ENCODE data around the gene CDH1.

CDH1 gene

DNA sequence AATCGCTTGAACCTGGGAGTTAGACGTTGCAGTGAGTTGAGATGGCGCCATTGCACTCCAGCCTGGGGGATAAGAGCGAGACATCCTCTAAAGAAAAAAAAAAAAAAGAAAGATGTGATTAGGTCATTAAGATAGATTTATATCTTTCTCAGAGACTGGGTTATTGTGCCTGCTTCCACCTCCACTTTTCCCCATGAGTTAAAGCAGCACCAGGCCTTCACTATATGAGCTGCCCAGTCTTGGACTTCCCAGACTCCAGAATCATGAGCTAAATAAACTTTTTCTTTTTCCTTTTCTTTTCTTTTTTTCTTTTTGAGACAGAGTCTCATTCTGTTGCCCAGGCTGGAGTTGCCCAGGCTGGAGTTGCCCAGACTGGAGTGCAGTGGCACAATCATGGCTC, 19.4 kb upstream of the CDH1 start:
- TF ChIP-seq CTCF (IDR thresholded peaks at IDR 0.05): no peak
- no peak for TF ChIP-seq ZFX (IDR thresholded peaks at IDR 0.05; ENCODE audit: borderline replicate concordance)

DNA sequence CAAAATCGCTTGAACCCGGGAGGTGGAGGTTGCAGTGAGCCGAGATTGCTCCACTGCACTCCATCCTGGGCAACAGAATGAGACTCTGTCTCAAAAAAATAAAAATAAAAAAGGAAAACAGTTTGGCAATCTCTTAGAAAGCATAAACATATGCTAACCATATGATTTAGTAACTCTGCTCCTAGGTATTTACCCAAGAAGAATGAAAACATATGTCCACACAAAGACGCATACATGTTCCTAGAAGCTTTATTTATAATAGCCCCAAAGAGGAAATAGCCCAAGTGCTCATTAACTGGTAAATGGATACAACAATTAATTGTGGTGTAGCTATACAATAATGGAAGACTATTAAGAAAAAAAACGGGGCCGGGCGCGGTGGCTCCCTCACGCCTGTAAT, 18.5 kb upstream of the CDH1 start:
- H3K27ac ChIP-seq: no peak overlapping the region
- no peak for TF ChIP-seq ZFX (IDR thresholded peaks at IDR 0.05; ENCODE audit: borderline replicate concordance)
- no peak for TF ChIP-seq CTCF (IDR thresholded peaks at IDR 0.05)

More for the DNA sequence above, 19.4 kb upstream of the CDH1 start:
- no peak overlapping the region for H3K27ac ChIP-seq

- no peak for TF ChIP-seq ZFX (IDR thresholded peaks at IDR 0.05; ENCODE audit: borderline replicate concordance)
Observed at GRCh38 chr16:68719993-68720489, 17.1 kb upstream of the CDH1 start.

DNA sequence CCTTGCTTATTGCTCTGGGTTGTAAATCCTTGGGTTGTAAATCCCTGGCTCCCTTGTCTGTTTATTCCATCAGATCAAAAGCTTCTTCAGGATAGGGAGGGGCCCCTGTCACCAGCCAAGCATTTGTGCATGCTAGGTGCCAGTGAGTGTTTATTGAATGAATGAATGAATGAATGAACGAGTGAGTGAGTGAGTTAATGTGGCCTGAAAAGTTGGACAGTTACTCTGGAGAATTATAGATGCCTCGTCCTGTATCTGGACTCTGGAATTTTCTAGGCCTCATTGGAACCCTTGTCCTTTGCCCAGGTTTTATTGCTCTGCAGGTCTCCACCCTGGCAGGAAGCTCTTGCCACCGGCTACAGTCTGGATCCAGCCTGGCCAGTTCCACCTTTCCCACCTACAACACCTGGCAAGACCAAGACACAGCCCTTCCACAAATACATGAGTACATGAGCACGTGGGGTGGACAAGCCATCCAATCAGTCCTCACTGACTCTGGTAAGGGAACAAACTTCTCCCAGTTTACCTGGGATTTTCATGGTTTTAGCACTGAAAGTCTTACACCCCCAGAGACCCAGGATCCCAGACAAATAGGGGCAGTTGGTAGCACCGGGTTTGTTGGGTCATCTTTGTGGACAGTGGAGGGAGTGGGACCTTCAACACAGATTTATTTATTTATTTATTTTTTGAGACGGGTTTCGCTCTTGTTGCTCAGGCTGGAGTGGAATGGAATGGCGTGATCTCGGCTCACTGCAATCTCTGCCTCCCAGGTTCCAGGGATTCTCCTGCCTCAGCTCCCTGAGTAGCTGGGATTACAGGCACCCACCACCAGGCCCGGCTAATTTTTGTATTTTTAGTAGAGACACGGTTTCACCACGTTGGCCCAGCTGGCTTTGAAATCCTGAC, 14.7 kb upstream of the CDH1 start:
- H3K27ac ChIP-seq: peak overlapping the region; percentile 58
- TF ChIP-seq CTCF (IDR thresholded peaks at IDR 0.05) (no peak), ZFX (IDR thresholded peaks at IDR 0.05; ENCODE audit: borderline replicate concordance) (no peak)

More at GRCh38 chr16:68719993-68720489, 17.1 kb upstream of the CDH1 start:
- no peak overlapping the region for H3K27ac ChIP-seq

DNA sequence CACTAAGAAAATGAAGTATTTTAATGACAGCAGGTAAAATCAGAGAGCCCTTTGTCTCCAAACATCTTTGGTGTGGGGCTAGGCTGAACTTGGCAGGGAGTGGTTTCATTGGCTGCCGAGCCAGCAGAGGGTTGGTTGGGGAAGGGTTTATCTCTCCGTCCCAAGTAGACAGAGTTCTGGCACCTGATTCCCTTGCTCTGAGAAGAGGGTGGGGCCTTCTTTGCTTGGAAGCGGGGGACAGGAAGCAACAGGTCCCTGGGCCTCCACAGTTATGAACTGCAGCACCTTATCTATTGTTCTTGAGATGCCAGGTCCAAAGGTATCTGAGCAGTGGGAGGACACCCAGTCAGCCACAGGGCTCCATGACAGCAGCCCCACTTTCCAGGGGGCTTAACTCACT, 12.3 kb upstream of the CDH1 start:
- no peak overlapping the region for H3K27ac ChIP-seq
- TF ChIP-seq ZFX (IDR thresholded peaks at IDR 0.05; ENCODE audit: borderline replicate concordance) (no peak), CTCF (IDR thresholded peaks at IDR 0.05) (no peak)

DNA sequence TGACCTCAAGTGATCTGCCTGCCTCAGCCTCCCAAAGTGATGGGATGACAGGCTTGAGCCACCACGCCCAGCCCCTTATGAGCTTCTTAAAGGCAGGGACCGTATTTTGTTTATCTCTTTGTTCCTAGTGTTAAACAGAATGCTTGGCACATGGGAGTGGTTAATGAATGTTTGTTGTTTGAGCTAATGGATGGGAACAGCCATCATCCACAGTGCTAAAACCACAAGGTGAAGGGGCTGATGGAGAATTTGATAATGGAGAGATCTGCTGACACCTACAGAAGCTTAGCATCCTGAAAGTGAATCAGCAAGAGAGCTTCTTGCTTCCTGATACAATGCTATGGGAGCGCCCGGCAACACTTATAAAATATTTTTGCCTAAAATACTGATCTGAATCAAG, 8.6 kb upstream of the CDH1 start:
- H3K27ac ChIP-seq: no peak overlapping the region

GRCh38 chr16:68731637-68732036, 5.5 kb upstream of the CDH1 start:
- peak overlapping the region; percentile 62 for H3K27ac ChIP-seq
- TF ChIP-seq ZFX (IDR thresholded peaks at IDR 0.05; ENCODE audit: borderline replicate concordance): no peak
- no peak for TF ChIP-seq CTCF (IDR thresholded peaks at IDR 0.05)

More for the DNA sequence above, 8.6 kb upstream of the CDH1 start:
- TF ChIP-seq ZFX (IDR thresholded peaks at IDR 0.05; ENCODE audit: borderline replicate concordance) (no peak), CTCF (IDR thresholded peaks at IDR 0.05) (no peak)
